Tibial nerve (tissue), 4 donors: ENCODE measurements around the gene SERTM1. TPM values are rescaled to one million over a fixed set of nuclear protein-coding genes. Genes with fewer than 3 reads are reported as not detected.
A peak's percentile ranks its signal among the peaks of the same experiment; 100 is the strongest.

Experiments used
- DNase-seq, 2 donors: peaks; one replicate each; pipeline ENCODE4 v3.0.0-alpha.2; 2019; ENCODE audit warnings: low spot score in 2 of 2
- H3K27ac ChIP-seq, 4 donors: fragments of 200-600 bp; sonication (generic) in 3 of 4; one replicate each; pipeline ENCODE4 v1.5.1; 2017 to 2019; ENCODE audit warnings: mild to moderate bottlenecking in 1 of 4
- H3K27me3 ChIP-seq, 2 donors: fragments of 200-600 bp; sonication (generic) in 1 of 2; one replicate each; pipeline versions ENCODE4 v1.5.1 to v1.6.0; 2017 to 2019
- H3K36me3 ChIP-seq, 3 donors: fragments of 200-600 bp; sonication (generic); one replicate each; pipeline ENCODE4 v1.5.1; 2018 to 2019
- H3K4me1 ChIP-seq, 4 donors: fragments of 200-600 bp; sonication (generic) in 3 of 4; one replicate each; pipeline ENCODE4 v1.5.1; 2017 to 2019
- H3K4me3 ChIP-seq, 4 donors: fragments of 200-600 bp; sonication (generic) in 3 of 4; one replicate each; pipeline ENCODE4 v1.5.1; 2017 to 2019; ENCODE audit warnings: mild to moderate bottlenecking in 1 of 4, moderate library complexity in 1 of 4
- H3K9me3 ChIP-seq, 4 donors: fragments of 200-600 bp; sonication (generic) in 3 of 4; one replicate each; pipeline ENCODE4 v1.5.1; 2017 to 2019
- EP300 ChIP-seq, 2 donors: sonication (generic); formaldehyde crosslinking; IDR thresholded peaks; one replicate each; pipeline ENCODE4 v1.6.1; 2017; ENCODE audit warnings: antibody characterized with exemption in 2 of 2, mild to moderate bottlenecking in 1 of 2
- POLR2A ChIP-seq, 2 donors: fragments of 450-650 bp; IDR thresholded peaks; one replicate each; pipeline ENCODE4 v1.6.1; 2017; ENCODE audit warnings: antibody characterized with exemption in 2 of 2, mild to moderate bottlenecking in 2 of 2, moderate library complexity in 2 of 2
- WGBS, 2 donors: methylation state at CpG; one replicate each; pipeline ENCODE4 v1.1.5; 2018; 5-methylcytosine and 5-hydroxymethylcytosine counted together
- total RNA-seq, 4 donors: library from RNA; depleted of rRNA; stranded (reverse); fragments of >200 nt; gene quantifications; one replicate each; pipeline ENCODE4 v1.1.0, GENCODE V29; 2016
- TF ChIP-seq, protein P1 (sequence below), 5 experiments: fragments of 200-600 bp in 3 of 5; fragments of 450-650 bp in 2 of 5; sonication (generic) in 3 of 5; IDR thresholded peaks; one replicate each; pipeline ENCODE4 v1.5.1; 2016 to 2019; ENCODE audit warnings: antibody characterized with exemption in 5 of 5, mild to moderate bottlenecking in 3 of 5, moderate library complexity in 2 of 5

SERTM1 gene
- total RNA-seq, 4 donors from 2014 or later, result 0.21 to 1.2 TPM; not detected in 2

GRCh38 chr13:36728006-36728405 is 54.2 kb downstream of the SERTM1 start:
- WGBS, 2 donors, result 79 to 83% methylated on average over 3 of the region's 3 CpGs
- H3K4me3 ChIP-seq, result no peak overlapping the region
- no peaks in the 10 kb centered on the region for H3K4me1 ChIP-seq
- no peak overlapping the region for H3K27ac ChIP-seq
- no peaks in the 10 kb centered on the region for H3K36me3 ChIP-seq
- H3K27me3 ChIP-seq, result no peaks in the 10 kb centered on the region
- no peaks in the 10 kb centered on the region for H3K9me3 ChIP-seq
- DNase-seq, result no peak
- TF ChIP-seq POLR2A (IDR thresholded peaks at IDR 0.05), result no peak
- no peak for TF ChIP-seq EP300 (IDR thresholded peaks at IDR 0.05)
- TF ChIP-seq, protein P1, sequence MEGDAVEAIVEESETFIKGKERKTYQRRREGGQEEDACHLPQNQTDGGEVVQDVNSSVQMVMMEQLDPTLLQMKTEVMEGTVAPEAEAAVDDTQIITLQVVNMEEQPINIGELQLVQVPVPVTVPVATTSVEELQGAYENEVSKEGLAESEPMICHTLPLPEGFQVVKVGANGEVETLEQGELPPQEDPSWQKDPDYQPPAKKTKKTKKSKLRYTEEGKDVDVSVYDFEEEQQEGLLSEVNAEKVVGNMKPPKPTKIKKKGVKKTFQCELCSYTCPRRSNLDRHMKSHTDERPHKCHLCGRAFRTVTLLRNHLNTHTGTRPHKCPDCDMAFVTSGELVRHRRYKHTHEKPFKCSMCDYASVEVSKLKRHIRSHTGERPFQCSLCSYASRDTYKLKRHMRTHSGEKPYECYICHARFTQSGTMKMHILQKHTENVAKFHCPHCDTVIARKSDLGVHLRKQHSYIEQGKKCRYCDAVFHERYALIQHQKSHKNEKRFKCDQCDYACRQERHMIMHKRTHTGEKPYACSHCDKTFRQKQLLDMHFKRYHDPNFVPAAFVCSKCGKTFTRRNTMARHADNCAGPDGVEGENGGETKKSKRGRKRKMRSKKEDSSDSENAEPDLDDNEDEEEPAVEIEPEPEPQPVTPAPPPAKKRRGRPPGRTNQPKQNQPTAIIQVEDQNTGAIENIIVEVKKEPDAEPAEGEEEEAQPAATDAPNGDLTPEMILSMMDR (IDR thresholded peaks at IDR 0.05), result no peak

DNA sequence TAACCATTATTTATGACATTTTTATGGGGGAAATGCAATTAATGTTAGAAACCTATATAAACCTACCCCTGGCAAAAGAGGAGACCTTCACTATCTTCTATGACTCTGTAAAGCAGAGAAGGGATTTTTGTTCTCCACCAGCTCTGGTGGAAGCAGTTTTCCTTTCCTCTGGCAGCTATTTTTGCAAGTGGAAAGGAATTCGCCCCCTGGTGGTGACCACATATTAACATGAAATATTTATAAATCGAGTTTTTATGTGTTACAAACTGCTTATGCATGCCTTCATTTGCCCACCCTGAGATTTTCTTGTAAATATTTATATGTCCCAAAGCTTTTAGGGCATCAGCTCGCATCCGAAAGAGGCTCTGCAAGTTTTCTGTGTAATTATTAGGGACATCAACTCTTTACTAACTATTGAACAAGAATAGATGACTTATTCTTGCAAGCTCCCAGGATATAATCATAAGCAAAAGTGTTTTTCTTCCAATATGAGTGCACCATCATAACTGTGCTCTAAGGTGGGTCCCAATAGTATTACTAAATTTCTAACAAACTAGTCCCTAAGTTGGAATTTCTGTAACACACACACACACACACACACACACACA is 62.4 kb downstream of the SERTM1 start:
- Histone ChIP-seq H3K9me3 (no peaks in the 10 kb centered on the region), H3K4me3 (no peak overlapping the region), H3K36me3 (no peaks in the 10 kb centered on the region), H3K27ac (no peak overlapping the region), H3K27me3 (no peaks in the 10 kb centered on the region), H3K4me1 (no peaks in the 10 kb centered on the region)
- peak; percentile 16 to 64 for DNase-seq
- WGBS, 2 donors, result 11 to 14% methylated on average over 4 of the region's 4 CpGs
- TF ChIP-seq, protein P1 (IDR thresholded peaks at IDR 0.05), result peak; percentile 51 to 83 (median 71)
- TF ChIP-seq POLR2A (IDR thresholded peaks at IDR 0.05), result no peak
- no peak for TF ChIP-seq EP300 (IDR thresholded peaks at IDR 0.05)

- no peak for DNase-seq
- Histone ChIP-seq H3K4me3 (no peak overlapping the region), H3K4me1 (no peaks in the 10 kb centered on the region), H3K36me3 (no peaks in the 10 kb centered on the region), H3K27ac (no peak overlapping the region), H3K9me3 (no peaks in the 10 kb centered on the region), H3K27me3 (no peaks in the 10 kb centered on the region)
- TF ChIP-seq POLR2A (IDR thresholded peaks at IDR 0.05) (no peak), EP300 (IDR thresholded peaks at IDR 0.05) (no peak)
- TF ChIP-seq, protein P1 (IDR thresholded peaks at IDR 0.05), result no peak
- WGBS, 2 donors, result 65 to 73% methylated on average over 6 of the region's 6 CpGs
These were observed 63.8 kb downstream of the SERTM1 start for GRCh38 chr13:36737524-36738083.

GRCh38 chr13:36745436-36745835 is 71.6 kb downstream of the SERTM1 start:
- peaks cover 0 to 12% (median 0%) of the 10 kb centered on the region in 4 donors for H3K4me1 ChIP-seq
- no peak overlapping the region for H3K27ac ChIP-seq
- H3K27me3 ChIP-seq, result no peaks in the 10 kb centered on the region
- DNase-seq, result no peak
- H3K36me3 ChIP-seq, result no peaks in the 10 kb centered on the region
- H3K9me3 ChIP-seq, result no peaks in the 10 kb centered on the region
- no peak overlapping the region for H3K4me3 ChIP-seq
- TF ChIP-seq, protein P1 (IDR thresholded peaks at IDR 0.05), result no peak
- no peak for TF ChIP-seq POLR2A (IDR thresholded peaks at IDR 0.05)
- TF ChIP-seq EP300 (IDR thresholded peaks at IDR 0.05), result no peak
- WGBS, 2 donors, result 57 to 62% methylated on average over 3 of the region's 3 CpGs

GRCh38 chr13:36746051-36746450 is 72.2 kb downstream of the SERTM1 start:
- Histone ChIP-seq H3K27me3 (no peaks in the 10 kb centered on the region), H3K9me3 (no peaks in the 10 kb centered on the region), H3K4me3 (no peak overlapping the region), H3K27ac (no peak overlapping the region), H3K4me1 (peaks cover 0 to 12% (median 0%) of the 10 kb centered on the region in 4 donors), H3K36me3 (no peaks in the 10 kb centered on the region)
- WGBS, 2 donors, result 94 to 98% methylated on average over 2 of the region's 2 CpGs
- DNase-seq, result no peak
- no peak for TF ChIP-seq EP300 (IDR thresholded peaks at IDR 0.05)
- TF ChIP-seq, protein P1 (IDR thresholded peaks at IDR 0.05), result no peak
- no peak for TF ChIP-seq POLR2A (IDR thresholded peaks at IDR 0.05)
